ENCODE data around the gene DNMT3L.
"Not testable (repeated sequence)": the region's sequence is repeated elsewhere in the genome, so short reads cannot be mapped to it uniquely, and the experiment has no call there.

- TF ChIP-seq POLR2A, CTCF, POLR2AphosphoS5, EP300 (IDR thresholded peaks at IDR 0.05): not testable (repeated sequence)
Observed at GRCh38 chr21:44249204-44250037, 12.3 kb downstream of the DNMT3L start.

Data from stomach (tissue), 4 donors.